ENCODE measurements around the gene TTC7B.

TTC7B gene

GRCh38 chr14:90721619-90722305, 94.5 kb downstream of the TTC7B start:
- ATAC-seq (ENCODE audit: low read depth) (peak; percentile 58; the same call in 2 of the 3 replicates), DNase-seq (ENCODE audit: low spot score) (no peak)
- no peaks in the 10 kb centered on the region for H3K9me3 ChIP-seq (ENCODE audit: severe bottlenecking)
- H3K36me3 ChIP-seq (ENCODE audit: low read depth) = no peaks in the 10 kb centered on the region
- H3K4me3 ChIP-seq (ENCODE audit: severe bottlenecking) = no peak overlapping the region
- H3K27me3 ChIP-seq (ENCODE audit: insufficient read depth, poor library complexity, severe bottlenecking) = no peaks in the 10 kb centered on the region
- H3K4me1 ChIP-seq (ENCODE audit: insufficient read depth, poor library complexity, severe bottlenecking) = no peaks in the 10 kb centered on the region
- no peak overlapping the region for H3K27ac ChIP-seq (ENCODE audit: poor library complexity, severe bottlenecking)
- TF ChIP-seq, protein P1, sequence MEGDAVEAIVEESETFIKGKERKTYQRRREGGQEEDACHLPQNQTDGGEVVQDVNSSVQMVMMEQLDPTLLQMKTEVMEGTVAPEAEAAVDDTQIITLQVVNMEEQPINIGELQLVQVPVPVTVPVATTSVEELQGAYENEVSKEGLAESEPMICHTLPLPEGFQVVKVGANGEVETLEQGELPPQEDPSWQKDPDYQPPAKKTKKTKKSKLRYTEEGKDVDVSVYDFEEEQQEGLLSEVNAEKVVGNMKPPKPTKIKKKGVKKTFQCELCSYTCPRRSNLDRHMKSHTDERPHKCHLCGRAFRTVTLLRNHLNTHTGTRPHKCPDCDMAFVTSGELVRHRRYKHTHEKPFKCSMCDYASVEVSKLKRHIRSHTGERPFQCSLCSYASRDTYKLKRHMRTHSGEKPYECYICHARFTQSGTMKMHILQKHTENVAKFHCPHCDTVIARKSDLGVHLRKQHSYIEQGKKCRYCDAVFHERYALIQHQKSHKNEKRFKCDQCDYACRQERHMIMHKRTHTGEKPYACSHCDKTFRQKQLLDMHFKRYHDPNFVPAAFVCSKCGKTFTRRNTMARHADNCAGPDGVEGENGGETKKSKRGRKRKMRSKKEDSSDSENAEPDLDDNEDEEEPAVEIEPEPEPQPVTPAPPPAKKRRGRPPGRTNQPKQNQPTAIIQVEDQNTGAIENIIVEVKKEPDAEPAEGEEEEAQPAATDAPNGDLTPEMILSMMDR (IDR thresholded peaks at IDR 0.05; ENCODE audit: poor library complexity, severe bottlenecking) = no peak

GRCh38 chr14:90720832-90721231, 95.4 kb downstream of the TTC7B start:
- H3K27me3 ChIP-seq (ENCODE audit: insufficient read depth, poor library complexity, severe bottlenecking) = no peaks in the 10 kb centered on the region
- no peak overlapping the region for H3K4me3 ChIP-seq (ENCODE audit: severe bottlenecking)
- DNase-seq (ENCODE audit: low spot score) = no peak
- no peaks in the 10 kb centered on the region for H3K4me1 ChIP-seq (ENCODE audit: insufficient read depth, poor library complexity, severe bottlenecking)
- no peaks in the 10 kb centered on the region for H3K36me3 ChIP-seq (ENCODE audit: low read depth)
- no peak overlapping the region for H3K27ac ChIP-seq (ENCODE audit: poor library complexity, severe bottlenecking)
- no peaks in the 10 kb centered on the region for H3K9me3 ChIP-seq (ENCODE audit: severe bottlenecking)
- TF ChIP-seq, protein P1 (IDR thresholded peaks at IDR 0.05; ENCODE audit: poor library complexity, severe bottlenecking) = no peak
- ATAC-seq (ENCODE audit: low read depth) = no peak

DNA sequence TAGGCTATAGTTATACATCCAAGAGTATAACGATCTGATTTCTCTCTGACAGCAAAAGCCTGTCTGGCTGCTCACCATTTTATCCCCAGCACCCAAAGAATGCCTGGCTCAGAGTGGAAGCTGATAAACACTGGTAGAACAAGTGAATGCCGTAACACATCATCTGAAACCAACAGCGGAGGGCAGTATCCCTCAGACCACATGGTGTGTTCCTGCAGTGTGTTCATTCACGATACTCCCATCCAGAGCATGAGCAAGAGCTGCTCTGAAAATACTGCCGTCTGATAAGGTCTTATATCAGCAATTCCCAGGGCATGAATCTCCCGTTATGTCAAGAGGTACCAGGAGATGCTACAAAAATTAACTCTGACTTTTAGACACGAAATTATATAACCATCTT, 95.9 kb downstream of the TTC7B start:
- Histone ChIP-seq H3K27ac (ENCODE audit: poor library complexity, severe bottlenecking) (no peak overlapping the region), H3K4me1 (ENCODE audit: insufficient read depth, poor library complexity, severe bottlenecking) (no peaks in the 10 kb centered on the region), H3K27me3 (ENCODE audit: insufficient read depth, poor library complexity, severe bottlenecking) (no peaks in the 10 kb centered on the region), H3K4me3 (ENCODE audit: severe bottlenecking) (no peak overlapping the region), H3K9me3 (ENCODE audit: severe bottlenecking) (no peaks in the 10 kb centered on the region), H3K36me3 (ENCODE audit: low read depth) (no peaks in the 10 kb centered on the region)
- no peak for ATAC-seq (ENCODE audit: low read depth)
- TF ChIP-seq, protein P1 (IDR thresholded peaks at IDR 0.05; ENCODE audit: poor library complexity, severe bottlenecking) = no peak
- no peak for DNase-seq (ENCODE audit: low spot score)

GRCh38 chr14:90717916-90718315, 98.3 kb downstream of the TTC7B start:
- ATAC-seq (ENCODE audit: low read depth) = no peak
- H3K9me3 ChIP-seq (ENCODE audit: severe bottlenecking) = no peaks in the 10 kb centered on the region
- no peaks in the 10 kb centered on the region for H3K36me3 ChIP-seq (ENCODE audit: low read depth)
- no peak for DNase-seq (ENCODE audit: low spot score)
- H3K4me3 ChIP-seq (ENCODE audit: severe bottlenecking) = no peak overlapping the region
- H3K4me1 ChIP-seq (ENCODE audit: insufficient read depth, poor library complexity, severe bottlenecking) = no peaks in the 10 kb centered on the region
- no peak overlapping the region for H3K27ac ChIP-seq (ENCODE audit: poor library complexity, severe bottlenecking)
- TF ChIP-seq, protein P1 (IDR thresholded peaks at IDR 0.05; ENCODE audit: poor library complexity, severe bottlenecking) = no peak
- H3K27me3 ChIP-seq (ENCODE audit: insufficient read depth, poor library complexity, severe bottlenecking) = no peaks in the 10 kb centered on the region

DNA sequence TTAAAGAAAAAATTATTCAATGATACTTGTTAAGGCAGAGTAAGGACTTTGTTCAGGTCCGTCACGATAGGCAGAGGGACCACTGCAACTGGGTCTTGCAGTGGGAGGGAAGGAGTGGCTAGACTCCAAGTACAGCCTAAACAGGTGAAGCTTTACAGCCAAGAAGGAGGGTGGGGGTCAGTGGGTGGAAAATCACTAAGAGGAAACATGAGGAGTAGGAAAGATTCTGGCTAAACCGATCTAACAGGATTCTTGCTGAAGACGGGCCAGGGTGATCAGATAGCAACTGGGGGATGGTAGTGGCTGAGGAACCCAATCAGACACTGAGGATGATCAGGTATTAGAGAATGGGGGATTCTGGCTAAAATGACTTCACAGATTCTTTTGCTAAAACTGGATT, 100.2 kb downstream of the TTC7B start:
- DNase-seq (ENCODE audit: low spot score) (no peak), ATAC-seq (ENCODE audit: low read depth) (no peak)
- H3K9me3 ChIP-seq (ENCODE audit: severe bottlenecking) = no peaks in the 10 kb centered on the region
- no peak overlapping the region for H3K4me3 ChIP-seq (ENCODE audit: severe bottlenecking)
- H3K4me1 ChIP-seq (ENCODE audit: insufficient read depth, poor library complexity, severe bottlenecking) = no peaks in the 10 kb centered on the region
- H3K36me3 ChIP-seq (ENCODE audit: low read depth) = no peaks in the 10 kb centered on the region; the same call in 1 of the 2 replicates
- H3K27ac ChIP-seq (ENCODE audit: poor library complexity, severe bottlenecking) = no peak overlapping the region
- TF ChIP-seq, protein P1 (IDR thresholded peaks at IDR 0.05; ENCODE audit: poor library complexity, severe bottlenecking) = no peak
- no peaks in the 10 kb centered on the region for H3K27me3 ChIP-seq (ENCODE audit: insufficient read depth, poor library complexity, severe bottlenecking)

Measured in RWPE2 (cell line).